Activated CD4-positive, CD25-positive, alpha-beta regulatory T cell (primary cell): ENCODE results near the gene ZNF780B.
"Not testable (repeated sequence)": the region's sequence is repeated elsewhere in the genome, so short reads cannot be mapped to it uniquely, and the experiment has no call there.

ENCODE experiments used
- DNase-seq, 4 experiments: peaks; one replicate each; lab custom pipeline; 2025; lab: John Stamatoyannopoulos, UW

Gene ZNF780B

DNA sequence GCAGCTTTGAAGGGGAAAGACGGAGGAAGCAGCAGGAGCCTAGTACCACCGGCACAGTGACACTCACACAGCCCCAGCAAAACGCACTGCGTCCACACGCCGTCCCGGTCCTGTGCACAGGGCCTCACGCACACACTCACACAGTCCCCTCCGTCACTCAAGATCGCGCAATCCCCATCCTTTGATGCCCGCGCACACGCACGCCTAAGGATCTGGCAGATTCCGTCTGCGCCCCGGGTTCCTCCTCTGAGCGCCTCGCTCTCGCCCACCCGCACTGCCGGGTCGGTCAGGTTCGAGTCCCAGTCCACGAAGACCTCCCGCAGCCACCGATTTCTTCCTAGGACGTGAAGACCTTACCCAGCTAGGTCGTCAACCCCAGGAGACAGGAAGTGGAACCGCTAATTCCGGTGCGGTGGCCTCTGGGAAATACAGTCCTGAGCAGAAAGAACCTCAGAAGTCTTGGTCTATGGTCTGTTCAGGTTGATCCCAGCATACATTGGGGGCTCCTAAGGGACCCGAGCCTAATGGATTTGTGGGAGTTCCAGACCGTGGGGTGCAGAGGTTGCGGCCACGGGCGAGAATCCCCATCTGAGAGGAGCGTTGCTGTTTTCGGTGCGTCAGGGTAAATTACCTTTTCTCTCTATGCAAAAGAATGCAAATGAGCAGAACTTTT lies at the start of gene ZNF780B:
TSS of gene ZNF780B (minus strand) at position 400 of the 673 bp plus-strand sequence. CDS start 5,899 bp downstream, outside the sequence.
- peak; percentile 34 to 46 (median 43) for DNase-seq

DNA sequence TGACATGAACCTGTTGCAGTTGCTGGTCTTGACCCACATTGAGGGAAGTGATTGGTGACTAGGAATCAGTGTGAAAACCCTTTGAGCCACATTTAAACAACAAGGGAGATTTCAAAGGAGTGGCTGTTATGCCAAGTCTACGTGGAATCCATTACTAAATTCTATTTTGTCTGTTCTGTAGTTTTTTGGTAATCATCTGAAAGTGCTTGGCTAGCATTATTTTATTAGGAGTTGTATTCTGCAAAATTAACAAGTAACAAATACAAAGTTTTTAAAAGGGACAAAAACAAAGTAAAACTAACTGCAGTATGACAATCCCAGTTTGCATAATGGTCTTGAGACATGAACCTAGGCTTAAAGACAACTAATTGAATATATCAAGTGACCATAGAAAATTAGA lies 48.7 kb upstream of the ZNF780B start:
- no peak for DNase-seq

DNA sequence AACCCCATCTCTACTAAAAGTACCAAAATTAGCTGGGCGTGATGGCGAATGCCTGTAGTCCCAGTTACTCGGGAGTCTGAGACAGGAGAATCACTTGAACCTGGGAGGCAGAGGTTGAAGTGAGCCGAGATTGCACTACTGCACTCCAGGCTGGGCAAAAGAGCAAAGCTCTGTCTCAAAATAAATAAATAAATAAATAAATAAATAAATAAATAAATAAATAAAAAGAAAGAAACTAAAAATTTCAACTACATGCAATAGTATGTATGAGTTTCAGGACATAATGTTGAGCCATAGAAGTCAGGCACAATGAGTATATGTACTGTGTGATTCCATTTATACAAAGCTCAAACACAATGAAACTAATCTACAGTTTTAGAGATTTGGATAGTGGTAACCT lies 47.6 kb upstream of the ZNF780B start:
- DNase-seq: no peak

DNA sequence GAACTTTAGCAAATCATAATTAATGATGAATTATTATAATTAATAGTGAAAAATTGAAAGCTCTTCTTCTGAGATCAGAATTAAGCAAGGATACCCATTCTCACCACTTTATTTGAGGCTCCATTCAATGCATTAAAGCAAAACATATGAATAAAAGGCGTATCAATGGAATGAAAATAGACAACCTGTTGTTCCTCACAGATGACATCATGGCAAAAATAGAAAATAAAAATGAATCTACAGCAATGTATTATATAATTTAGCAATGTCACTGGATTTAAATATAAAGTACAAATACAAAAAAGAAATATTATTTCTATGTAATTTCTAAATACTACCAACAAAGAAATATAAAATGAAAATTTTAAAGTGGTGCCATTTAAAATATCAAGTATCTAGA lies 45.8 kb upstream of the ZNF780B start:
- no peak for DNase-seq

DNA sequence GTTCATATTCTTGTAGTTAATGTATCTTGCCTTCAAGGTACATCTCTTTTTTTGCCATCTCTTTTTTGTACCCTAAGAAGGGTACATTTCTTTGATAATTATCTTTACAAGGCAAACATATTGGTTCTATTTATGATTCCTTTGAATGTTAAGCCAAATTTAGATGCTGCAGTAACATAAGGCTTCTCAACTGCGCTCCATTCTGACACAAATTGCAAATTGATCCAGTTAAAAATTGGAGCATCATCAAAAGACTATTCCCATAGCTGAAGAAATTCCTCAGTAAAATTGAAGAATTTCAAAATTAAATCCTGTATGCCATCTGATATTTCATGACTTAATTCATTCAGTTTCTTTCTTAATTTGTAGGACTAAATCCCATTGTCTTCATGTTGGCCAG lies 37.4 kb upstream of the ZNF780B start:
- no peak for DNase-seq

DNA sequence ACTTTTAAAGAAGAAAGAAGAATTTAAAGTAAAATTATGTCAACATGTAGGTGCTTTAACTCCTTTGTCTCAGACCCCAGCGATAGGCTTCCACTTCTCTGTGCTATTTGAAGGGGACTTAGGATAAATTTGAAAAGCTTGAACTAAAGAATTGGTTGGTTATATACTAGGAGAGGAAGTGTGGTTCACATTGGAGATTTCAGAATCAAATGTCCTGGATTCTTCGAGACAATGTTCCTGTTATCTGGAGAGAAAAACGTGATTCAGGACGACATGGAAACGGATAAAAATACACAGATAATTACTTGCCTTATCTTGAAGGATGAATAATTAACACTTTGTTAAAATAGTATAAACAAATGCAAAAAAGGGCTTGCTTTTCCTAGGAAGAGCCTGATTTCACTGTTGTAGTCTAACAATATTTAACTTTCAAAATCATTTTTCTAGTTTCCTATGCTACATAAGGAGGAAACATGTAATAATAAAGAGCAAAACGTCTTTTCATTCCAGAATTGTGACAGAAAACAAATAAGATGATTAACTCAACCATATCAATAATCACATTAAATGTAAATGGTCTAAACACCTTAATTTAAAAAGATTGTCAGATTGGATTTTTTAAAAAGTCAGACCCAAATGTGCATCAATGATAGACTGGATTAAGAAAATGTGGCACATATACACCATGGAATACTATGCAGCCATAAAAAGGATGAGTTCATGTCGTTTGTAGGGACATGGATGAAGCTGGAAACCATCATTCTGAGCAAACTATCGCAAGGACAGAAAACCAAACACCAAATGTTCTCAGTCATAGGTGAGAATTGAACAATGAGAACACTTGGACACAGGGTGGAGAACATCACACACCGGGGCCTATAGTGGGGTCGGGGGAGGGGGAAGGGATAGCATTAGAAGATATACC lies 35.4 kb upstream of the ZNF780B start:
- no peak for DNase-seq

DNA sequence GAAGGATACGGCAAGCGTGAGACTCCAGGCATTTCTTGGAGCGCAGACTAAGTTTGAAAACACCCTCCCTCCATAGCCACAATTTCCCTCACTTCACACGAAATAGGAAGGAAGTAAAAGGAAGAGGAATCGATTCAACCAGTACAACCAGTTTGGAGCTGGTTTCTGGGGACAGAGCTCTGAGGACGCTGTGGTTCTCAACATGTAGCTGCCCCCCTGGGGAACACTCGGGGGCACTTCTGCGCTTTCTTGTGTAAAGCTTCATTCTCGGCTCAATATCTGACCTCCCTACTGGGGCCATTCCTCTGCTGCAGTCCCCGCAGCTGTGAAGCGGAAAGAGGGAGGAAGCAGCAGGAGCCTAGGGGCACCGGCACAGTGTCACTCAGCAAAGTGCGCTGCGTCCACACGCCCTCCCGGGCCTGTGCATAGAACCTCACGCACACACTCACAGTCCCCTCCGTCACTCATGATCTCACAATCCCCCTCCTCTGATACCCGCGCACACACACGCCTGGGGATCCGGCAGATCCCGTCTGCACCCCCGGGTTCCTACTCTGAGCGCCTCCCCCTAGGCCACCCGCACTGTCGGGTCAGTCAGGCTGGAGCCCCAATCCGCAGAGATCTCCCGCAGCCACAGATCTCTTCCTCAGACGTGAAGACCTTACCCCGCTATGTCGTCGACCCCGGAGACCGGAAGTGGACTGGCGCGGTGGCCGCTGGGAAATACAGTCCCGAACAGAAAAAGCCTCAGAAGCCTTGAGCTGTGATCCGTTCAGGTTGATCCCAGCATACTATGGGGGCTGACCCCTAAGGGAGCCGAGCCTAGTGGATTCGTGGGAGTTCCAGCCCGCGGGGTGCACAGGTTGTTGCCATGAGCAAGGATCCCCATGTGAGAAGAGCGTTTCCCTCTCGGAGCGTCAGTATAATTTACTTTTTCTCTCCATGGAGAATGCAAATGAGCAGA lies 34.5 kb upstream of the ZNF780B start, which contains the start of gene ZNF780A:
TSS of gene ZNF780A (minus strand) at position 703 of the 964 bp plus-strand sequence. CDS start 6,190 bp downstream, outside the sequence.
- peak; percentile 44 to 64 (median 52) for DNase-seq

DNA sequence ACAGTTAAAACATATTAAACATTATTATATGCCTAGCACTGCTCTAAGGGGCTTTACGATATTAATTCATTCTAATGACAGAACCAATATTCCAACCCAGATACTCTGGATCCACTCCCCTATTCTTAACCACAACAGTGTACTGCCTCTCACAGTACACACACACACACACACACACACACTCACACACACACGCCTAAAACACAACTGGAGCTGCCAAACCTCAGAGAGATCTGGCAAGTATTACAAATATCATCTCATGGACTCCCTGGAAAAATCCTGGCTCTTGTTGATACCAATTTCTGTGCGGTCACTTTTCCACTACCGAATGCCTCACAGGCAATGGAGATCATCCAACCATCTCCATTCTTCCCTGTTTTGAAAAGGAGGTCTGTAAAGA lies 33.4 kb upstream of the ZNF780B start:
- no peak for DNase-seq

DNA sequence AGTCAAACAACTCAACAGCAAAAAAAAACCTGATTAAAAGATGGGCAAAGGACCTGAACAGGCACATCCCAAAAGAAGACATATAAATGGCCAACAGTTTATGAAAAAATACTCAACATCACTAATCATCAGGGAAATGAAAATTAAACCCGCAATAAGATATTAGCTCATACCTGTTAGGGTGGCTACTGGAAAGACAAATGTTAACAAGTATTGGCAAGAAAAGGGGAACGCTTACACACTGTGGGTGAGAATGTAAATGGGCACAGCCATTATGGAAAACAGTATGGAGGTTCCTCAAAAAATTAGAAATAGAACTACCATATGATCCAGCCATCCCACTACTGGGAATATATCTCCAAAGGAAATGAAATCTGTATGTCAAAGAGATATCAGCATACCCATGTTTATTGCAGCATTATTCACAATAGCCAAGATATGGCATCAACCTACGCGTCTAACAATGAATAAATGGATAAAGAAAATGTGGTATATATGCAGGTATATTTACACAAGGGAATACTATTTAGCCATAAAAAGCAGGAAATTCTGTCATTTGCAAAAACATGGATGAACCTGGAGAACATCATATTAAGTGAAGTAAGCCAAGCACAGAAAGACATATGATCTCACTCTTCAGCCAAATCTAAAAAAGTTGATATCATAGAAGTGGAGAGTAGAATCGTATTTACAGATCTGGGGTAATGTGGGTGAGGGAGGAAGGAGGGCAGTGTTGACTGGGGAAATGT lies 32.4 kb upstream of the ZNF780B start:
- no peak for DNase-seq

DNA sequence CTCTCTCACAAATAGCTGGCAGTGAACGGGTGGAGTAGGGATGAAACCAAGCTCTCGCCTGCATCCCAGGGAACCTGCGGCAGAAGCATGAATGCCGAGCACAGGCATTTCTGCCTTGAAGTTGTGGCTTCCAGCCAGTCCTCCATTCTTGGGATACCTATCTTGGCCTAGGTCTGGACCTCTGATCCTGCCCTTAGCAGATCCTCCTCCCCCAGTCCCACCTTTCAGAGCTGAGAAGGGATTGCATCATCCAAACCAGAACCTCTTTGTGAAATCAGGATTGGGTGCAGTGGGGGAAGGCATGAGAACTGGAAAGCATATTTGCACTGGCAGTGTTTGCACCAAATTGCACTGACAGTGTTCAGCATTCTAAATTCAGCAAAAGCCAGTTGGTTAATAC lies 28.9 kb upstream of the ZNF780B start:
- no peak for DNase-seq

DNA sequence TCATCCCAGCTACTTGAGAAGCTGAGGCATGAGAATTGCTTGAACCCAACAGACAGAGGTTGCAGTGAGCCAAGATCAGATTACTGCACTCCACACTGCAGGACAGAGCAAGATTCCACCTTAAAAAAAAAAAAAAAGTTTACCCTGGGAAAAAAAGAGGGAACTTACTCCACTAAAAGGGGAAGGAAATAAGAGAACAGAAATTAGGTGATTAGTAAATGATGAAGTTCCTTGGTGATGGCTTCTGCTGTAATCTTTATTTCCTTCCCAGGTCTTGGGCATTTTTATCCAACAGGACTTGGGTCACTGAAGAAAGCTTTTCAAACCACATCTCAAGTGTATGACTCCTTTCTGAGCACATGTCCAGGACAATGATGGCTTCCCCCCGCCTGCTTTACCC lies 25.4 kb upstream of the ZNF780B start:
- DNase-seq: no peak

DNA sequence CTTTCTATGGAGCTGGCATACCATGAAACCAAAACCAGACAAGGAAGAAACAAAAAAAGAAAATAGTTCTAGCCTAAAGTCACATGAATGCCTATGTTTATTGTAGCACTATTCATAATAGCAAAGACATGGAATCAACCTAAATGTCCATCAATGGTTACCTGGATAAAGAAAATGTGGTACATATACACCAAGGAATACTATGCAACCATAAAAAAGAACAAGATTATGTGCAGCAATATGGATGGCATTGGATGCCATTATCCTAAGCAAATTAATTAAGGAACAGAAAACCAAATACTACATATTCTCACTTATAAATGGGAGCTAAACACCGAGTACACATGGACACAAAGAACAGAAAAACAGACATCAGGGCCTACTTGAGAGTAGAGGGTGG lies 24.3 kb upstream of the ZNF780B start:
- DNase-seq: no peak

DNA sequence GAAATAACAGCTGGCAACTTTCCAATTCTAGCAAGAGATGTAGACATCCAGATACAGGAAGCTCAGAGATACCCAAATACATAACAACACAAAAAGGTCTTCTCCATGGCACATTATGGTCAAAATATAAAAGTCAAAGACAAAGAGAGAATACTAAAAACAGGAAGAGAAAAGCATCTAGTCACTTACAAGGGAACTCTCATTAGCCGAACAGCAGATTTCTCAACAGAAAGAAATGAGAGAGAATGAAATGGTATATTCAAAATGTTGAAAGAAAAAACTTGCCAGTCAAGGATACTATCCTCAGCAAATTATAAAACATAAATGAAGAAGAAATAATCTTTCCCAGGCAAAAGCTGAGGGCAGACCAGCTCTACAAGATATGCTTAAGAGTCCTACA lies 22.3 kb upstream of the ZNF780B start:
- DNase-seq: no peak

DNA sequence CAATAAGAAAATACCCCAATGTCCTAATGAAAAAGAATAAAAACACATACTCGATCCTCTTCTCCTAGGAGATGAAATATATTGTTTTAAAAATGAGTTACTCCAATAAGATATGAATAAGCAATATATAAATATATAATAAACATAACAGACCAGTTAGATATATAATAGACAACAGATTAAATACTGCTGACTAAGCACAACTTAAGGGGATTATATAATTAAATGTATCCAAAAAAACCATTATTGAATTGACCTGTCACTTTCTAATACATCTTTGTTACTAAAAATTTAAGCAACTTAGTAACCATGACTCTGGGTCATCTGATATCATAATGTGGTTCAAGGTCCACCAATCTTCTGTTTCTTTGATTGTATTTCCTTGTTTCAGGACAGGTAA lies 14.0 kb upstream of the ZNF780B start:
- no peak for DNase-seq

DNA sequence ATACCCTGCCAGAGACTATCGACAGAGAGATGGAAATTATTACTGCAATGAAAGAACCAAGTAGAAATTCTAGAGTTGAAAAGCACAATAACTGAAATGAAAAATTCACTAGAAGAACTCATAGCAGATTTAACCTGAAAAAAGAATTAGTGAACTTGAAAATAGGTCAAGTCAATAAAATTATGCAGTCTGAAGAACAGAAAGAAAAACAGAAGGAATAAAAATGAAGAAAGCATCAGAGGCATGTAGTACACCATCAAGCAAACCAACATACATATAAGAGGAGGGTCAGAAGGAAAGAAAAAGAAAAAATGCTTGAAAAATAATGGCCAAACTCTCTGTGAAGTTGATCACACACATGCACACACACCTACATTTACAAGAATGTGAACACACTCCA lies 3.6 kb upstream of the ZNF780B start:
- DNase-seq: no peak

DNA sequence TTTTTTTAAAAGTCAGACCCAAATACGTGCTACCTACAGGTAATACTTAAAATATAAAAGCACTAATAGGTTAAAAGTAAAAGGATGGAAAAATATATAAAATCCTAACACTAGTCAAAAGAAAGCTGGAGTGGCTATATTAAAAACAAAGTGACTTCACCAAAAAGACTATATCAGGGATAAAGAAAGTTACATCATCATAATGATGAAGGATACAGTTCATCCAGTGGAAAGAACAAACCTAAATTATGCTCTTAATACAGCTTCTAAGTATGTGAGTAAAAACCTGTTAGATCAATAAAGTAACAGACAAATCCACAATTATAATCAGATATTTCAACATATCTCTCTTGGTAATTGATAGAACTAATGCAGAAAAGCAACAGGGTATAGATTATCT lies 1.1 kb upstream of the ZNF780B start:
- DNase-seq: no peak

DNA sequence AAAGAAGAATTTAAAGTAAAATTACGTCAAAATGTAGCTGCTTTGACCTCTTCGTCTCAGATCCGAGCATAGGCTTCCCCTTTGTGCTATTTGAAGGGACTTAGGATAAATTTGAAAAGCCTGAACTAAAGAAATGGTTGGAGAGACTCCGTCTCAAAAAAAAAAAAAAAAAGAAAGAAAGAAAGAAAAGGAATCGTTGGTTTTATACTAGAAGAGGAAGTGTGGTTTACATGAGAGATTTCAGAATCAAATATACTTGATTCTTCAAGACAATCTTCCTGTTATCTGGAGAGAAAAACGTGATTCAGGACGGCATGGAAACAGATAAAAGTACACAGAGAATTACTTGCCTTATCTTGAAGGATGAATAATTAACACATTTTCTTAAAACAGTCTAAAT lies 474 bp upstream of the ZNF780B start:
- DNase-seq: no peak

DNA sequence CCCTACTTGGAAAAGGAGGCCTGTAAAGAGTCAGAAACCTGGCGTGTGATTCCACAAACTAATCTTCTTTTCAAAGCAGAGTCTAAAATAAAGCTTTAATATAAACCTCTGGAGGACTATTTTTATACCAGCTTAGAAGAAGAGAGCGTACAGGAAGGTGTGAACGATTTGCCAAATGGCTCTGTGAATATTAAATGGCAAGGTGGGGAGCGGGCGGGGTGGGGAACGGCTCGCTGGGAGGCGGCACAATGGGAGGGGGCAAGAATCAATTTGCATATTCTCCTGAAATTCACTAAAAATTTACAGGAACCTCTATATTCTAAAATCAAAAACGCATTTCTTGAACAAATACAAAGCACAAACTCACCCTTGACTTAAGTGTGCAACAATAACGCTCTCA lies 982 bp downstream of the ZNF780B start:
- DNase-seq: no peak

DNA sequence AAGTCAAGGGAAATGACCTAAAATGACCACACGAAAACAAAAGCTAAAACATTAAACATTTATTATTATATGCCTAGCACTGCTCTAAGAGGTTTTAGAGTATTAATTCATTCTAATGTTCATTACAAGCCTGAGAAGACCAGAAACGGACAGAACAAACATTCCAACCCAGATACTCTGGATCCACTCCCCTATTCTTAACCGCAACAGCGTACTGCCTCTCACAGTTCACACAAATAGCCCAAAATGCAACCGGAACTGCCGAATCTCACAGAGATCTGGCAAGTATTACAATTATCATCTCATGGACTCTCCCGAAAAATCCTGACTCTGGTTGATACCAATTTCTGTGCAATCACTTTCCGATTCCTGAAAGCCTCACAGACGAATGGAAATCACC lies 1.4 kb downstream of the ZNF780B start:
- DNase-seq: no peak

DNA sequence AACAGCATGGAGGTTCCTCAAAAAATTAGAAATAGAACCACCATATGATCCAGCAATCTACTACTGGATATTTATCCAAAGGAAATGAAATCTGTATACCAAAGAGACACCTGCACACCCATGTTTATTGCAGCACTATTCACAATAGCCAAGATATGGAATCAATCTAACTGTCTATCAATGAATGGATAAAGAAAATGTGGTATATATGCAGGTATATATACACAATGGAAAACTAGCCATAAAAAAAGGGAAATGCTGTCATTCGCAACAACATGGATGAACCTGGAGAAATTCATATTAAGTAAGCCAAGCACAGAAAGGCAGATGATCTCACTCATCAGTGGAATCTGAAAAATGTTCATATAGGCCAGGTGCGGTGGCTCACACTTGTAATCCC lies 2.5 kb downstream of the ZNF780B start:
- no peak for DNase-seq

DNA sequence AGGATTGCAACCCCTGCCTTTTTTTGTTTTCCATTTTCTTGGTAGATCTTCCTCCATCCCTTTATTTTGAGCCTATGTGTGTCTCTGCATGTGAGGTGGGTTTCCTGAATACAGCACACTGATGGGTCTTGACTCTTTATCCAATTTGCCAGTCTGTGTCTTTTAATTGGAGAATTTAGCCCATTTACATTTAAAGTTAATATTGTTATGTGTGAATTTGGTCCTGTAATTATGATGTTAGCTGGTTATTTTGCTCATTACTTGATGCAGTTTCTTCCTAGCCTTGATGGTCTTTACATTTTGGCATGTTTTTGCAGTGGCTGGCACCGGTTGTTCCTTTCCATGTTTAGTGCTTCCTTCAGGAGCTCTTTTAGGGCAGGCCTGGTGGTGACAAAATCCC lies 14.3 kb downstream of the ZNF780B start:
- DNase-seq: not testable (repeated sequence)
